GM18867 (cell line): ENCODE results near the gene COX18.
A peak's percentile ranks its signal among the peaks of the same experiment; 100 is the strongest.

Experiments used
- ATAC-seq: cut with Tn5 transposase; IDR thresholded peaks from one replicate; pipeline ENCODE4 v1.9.1; 2021; ENCODE audit warnings: mild to moderate bottlenecking, moderate library complexity; ENCODE audit not compliant: unreplicated experiment

COX18 gene

DNA sequence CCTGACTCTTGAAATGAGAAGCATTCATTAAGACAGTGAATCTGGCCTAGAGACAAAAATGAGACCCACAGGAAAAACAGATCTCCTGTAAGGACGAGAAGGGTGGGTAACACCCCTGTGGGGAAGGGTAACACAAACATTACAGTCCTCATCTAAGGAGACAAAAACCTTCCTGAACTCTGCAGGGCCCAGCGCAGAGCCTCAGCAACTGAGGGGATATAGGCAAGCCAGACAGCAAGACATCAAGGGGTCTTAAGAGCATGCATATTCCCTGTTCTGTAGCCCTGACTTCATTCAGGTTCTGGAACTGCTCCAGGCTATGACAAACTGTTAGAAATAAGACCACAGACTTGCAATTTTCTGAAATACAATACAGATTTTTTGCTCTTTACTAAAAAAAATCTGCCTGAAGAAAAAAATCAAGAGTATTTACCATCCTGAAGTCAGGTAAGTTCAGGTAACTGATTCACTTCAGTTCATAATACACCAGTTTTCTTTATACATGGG, 15.5 kb downstream of the COX18 start:
- no peak for ATAC-seq

GRCh38 chr4:73053076-73053475, 16.4 kb downstream of the COX18 start:
- no peak for ATAC-seq

DNA sequence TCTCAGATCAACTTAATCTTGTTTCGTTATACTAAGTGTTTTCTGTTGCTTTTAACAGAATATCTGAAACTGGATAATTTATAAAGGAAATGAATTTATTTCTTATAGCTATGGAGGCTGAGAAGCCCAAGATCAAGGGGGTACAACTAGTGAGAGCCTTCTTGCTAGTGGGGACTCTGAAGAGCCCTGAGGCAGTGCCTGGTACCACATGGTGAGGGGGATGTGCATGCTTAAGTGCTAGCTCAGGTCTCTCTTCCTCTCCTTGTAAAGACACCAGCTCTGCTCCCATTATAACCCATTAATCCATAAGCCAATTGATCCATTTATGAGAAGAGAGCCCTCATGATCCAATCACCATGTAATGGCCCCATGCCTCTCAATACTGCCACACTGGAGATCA, 17.9 kb downstream of the COX18 start:
- ATAC-seq: no peak

DNA sequence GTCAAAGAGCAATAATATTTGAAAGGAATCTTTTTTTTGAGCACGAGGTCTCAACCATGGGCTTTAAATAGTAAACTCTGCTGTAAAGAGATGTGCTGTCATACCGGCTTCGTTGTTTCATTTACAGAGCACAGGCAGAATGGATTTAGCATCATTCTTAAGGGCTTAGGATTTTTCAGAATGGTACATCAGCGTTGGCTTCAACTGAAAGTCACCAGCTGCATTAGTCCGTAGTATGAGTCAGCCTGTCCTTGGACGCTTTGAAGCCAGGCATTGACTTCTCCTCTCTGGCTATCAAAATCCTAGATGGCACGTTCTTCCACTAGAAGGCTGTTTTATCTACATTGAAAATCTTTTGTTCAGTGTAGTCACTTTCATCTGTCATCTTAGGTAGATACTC, 23.6 kb downstream of the COX18 start:
- no peak for ATAC-seq

- ATAC-seq: no peak
Observed at GRCh38 chr4:73037057-73037456, 32.5 kb downstream of the COX18 start.

DNA sequence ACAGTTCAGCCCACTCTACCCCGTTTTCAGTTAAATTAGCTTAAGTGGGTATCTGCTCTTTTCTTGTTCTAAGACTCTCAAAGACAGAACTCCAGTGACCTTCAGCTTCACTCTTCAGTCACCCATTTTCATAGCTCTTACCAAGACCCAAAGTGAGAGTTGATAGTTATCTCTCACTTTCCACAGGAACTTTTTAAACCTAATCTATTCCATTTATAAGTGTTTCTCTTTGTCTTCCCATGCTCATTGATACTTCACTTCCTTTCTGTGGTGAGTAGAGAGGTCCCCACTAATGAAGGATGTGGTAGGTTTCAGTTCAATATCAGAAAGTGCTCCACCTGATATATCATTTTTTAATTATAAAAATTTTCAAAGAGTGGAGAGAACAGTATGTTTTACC, 33.4 kb downstream of the COX18 start:
- peak; percentile 44 for ATAC-seq

DNA sequence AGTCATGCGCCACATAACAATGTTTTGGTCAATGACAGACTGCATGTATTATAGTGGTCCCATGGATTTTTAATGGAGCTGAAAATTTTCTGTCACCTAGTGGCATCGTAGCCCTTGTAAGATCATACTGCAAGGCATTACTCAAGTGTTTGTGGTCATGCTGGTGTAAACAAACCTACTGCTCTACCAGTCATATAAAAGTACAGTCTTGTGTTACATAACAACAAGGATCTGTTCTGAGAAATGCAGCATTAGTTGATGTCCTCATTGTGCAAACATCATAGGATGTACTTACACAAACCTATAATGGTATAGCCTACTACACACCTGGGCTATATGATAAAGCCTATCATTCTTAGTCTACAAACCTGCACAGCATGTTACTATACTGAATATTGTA, 34.6 kb downstream of the COX18 start:
- ATAC-seq: no peak

GRCh38 chr4:73028621-73029020, 40.9 kb downstream of the COX18 start:
- ATAC-seq: no peak

GRCh38 chr4:73021634-73022033, 47.9 kb downstream of the COX18 start:
- ATAC-seq: peak; percentile 73

- ATAC-seq: no peak
Observed at GRCh38 chr4:73019462-73020047, 50.0 kb downstream of the COX18 start.

DNA sequence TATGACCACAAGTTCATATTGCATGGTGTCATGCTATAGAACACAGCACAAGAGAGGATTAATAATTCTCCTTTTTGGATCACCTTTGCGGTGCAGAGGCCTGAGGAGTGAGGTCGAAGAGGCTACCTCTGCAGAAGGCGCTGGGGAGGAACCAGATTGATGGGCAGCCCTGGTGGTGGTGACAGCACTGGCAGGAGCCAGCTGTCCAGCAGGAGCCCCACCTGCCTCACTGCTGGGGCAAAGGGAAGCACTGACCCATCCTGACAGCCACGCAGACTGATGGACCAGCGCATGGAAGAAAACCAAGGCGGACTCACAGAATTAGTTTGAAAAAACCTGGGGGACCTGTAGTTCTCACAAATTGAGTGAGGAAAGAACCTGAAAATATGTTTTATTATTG, 50.9 kb downstream of the COX18 start:
- ATAC-seq: no peak

- no peak for ATAC-seq
Observed at GRCh38 chr4:73013310-73013709, 56.2 kb downstream of the COX18 start.

DNA sequence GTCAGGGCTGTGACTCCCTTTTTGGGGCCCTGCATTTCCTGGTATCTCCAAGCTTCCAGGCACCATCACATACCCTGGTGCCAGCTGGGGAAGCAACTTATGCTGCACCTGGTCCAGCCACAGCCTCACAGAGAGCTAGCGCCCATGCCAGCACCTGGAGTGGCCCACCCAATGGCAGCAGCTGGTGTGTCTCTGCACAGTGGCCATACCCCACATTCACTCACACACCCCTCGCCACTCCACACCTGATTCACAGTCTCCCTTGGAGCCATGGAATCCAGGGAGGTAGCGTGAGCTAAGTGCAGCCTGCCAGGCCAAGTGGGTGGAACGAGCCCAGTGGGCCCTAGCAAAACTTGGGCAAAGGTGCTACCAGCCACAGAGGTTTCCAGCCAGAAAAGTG, 56.8 kb downstream of the COX18 start:
- ATAC-seq: no peak

DNA sequence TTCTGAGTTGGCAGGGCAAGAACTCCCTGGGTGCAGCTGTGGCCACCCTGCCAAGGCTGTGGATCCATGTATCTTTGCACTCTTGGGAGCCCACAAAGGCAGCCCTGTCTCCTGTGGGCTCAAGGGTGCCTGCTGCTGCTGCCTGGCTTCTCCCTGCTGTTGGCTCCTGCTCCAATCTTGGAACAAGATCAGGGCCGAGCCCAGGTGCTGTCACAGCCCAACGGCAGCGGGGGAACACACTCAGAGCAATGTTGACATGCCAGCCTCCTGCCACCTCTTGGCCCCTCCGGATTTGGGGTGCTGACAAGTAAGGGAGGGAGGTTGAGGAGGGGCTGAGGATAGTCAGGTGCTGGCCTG, 57.9 kb downstream of the COX18 start:
- no peak for ATAC-seq

DNA sequence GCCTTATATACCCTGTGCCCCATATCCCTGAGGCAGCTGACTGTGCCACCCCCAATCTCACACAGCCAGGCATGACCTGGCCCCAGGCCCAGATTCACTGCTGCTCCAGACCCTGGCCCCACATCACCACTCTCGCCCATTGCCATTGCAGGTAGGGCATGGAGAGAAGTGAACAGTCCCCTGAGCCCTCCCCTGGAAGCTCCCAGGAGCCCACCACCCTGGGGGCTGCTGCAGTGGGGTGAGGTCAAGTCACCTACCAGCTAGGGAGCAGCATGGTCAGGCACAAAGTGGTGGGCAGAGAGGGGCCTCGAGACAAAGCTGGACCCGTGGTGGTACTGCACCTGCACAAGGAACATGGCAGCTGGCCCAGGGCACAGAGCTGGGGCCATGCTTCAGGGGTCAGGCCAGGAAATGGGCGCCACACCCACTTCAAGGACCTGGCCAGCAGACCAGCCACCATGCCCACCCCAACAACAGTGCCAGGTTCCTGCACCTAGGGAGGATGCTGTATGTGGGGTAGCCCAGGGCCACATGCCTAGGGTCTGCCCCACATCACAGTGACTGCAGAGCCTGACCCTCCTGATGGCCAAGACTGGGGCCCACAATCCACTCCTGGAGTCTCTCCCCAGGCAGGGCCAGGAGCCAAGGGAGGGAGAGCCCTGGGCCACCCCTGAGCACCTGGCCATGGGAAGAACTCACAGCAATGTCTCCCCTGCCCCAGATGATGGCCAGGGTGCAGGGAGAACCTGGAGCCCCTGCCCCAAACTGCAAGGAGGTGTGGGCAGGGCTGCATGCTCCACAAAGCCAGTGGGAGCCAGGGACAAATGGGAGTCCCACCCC, 58.5 kb downstream of the COX18 start:
- ATAC-seq: no peak

DNA sequence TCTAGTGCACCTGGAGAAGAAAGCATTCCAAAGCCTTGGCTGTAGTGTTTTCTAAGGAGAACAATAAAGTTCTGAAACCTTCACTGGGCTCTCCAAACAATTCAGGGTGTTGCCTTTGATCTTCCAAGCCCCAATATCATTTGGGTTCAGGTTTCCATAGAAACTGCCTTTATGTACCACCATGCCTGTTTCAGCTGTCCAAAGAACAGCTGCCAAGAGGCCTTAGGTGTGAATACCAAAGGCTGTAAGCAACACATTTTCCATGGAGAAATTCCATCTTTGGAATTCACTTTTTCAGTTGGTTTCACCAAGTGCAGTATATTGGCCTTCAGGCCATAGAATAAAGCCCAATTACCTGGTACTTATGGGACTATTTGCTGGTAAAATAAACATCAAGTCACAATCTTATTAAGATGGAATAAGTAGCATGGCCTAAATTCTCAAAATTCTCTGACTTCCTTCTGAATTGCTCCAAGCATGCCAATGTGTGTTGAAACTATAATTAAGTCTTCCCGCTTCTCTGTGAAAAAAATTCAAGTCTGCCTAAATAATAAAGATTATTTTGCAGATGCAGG, 61.9 kb downstream of the COX18 start:
- ATAC-seq: no peak

- ATAC-seq: peak; percentile 88
Observed at GRCh38 chr4:73006286-73006990, 63.1 kb downstream of the COX18 start.

DNA sequence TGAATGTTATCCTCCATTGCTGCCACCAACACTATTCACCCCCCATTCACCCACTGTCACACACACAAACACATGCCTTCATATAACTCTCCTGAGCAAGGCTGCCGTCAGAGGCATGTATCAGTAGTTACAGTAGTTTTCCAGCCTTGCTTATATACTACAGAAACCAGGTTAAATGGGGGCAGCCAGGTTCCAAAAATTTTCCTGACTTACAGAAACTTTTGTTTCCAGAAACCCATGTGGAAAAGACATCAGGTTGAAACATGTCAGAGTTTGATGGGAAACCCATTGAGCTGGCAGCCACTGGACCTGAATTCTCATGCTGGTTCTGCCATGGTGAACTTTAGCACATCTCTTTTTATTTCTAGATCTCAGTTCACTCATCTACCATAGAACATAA, 64.0 kb downstream of the COX18 start:
- no peak for ATAC-seq
